Hepatocyte (in vitro differentiated cells): ENCODE data around the gene ZNF831. TPM values are rescaled to one million over a fixed set of nuclear protein-coding genes. Genes with fewer than 3 reads are reported as not detected.

Experiments
- DNase-seq: peaks from one replicate; pipeline ENCODE4 v3.0.0-alpha.2; 2016; ENCODE audit warnings: low spot score
- H2AFZ ChIP-seq: fragments of 200-600 bp; sonication (generic); 2 replicates; pipeline ENCODE4 v1.6.0; 2016; ENCODE audit warnings: antibody characterized with exemption, mild to moderate bottlenecking
- H3K27ac ChIP-seq: fragments of 200-600 bp; sonication (generic); 2 replicates; pipeline ENCODE4 v1.5.1; 2016; ENCODE audit warnings: mild to moderate bottlenecking
- H3K27me3 ChIP-seq: fragments of 200-600 bp; sonication (generic); 2 replicates; pipeline ENCODE4 v1.6.1; 2016
- H3K36me3 ChIP-seq: fragments of 200-600 bp; sonication (generic); replicated peaks from 2 replicates; pipeline ENCODE4 v1.5.1; 2016; ENCODE audit warnings: low read depth; ENCODE audit not compliant: insufficient read depth
- H3K4me1 ChIP-seq: fragments of 200-600 bp; sonication (generic); 2 replicates; pipeline ENCODE4 v1.5.1; 2016; ENCODE audit warnings: mild to moderate bottlenecking, moderate library complexity; ENCODE audit not compliant: insufficient read depth
- H3K4me2 ChIP-seq: fragments of 200-600 bp; sonication (generic); 2 replicates; pipeline ENCODE4 v1.6.0; 2016
- H3K4me3 ChIP-seq: fragments of 200-600 bp; sonication (generic); 2 replicates; pipeline ENCODE4 v1.5.1; 2016; ENCODE audit warnings: mild to moderate bottlenecking
- H3K79me2 ChIP-seq: fragments of 200-600 bp; sonication (generic); 2 replicates; pipeline ENCODE4 v1.6.0; 2017; ENCODE audit warnings: mild to moderate bottlenecking
- H3K9me2 ChIP-seq: fragments of 200-600 bp; sonication (generic); replicated peaks from 2 replicates; pipeline ENCODE4 v1.6.0; 2017; ENCODE audit warnings: mild to moderate bottlenecking; ENCODE audit not compliant: insufficient read depth
- H3K9me3 ChIP-seq: fragments of 200-600 bp; sonication (generic); 2 replicates; pipeline ENCODE4 v1.5.1; 2016; ENCODE audit warnings: low read depth, mild to moderate bottlenecking
- H4K20me1 ChIP-seq: fragments of 200-600 bp; sonication (generic); 2 replicates; pipeline ENCODE4 v1.6.0; 2016; ENCODE audit warnings: mild to moderate bottlenecking; ENCODE audit not compliant: insufficient read depth, poor library complexity, severe bottlenecking
- EZH2 ChIP-seq: fragments of 200-600 bp; sonication (generic); IDR thresholded peaks from 2 replicates; pipeline ENCODE4 v1.6.1; 2016; ENCODE audit warnings: antibody characterized with exemption, mild to moderate bottlenecking, borderline replicate concordance
- EZH2phosphoT487 ChIP-seq: fragments of 200-600 bp; sonication (generic); IDR thresholded peaks from one replicate; pipeline ENCODE4 v1.6.1; 2018; ENCODE audit warnings: antibody characterized with exemption, mild to moderate bottlenecking, low read depth, moderate library complexity; ENCODE audit not compliant: unreplicated experiment, severe bottlenecking
- WGBS: methylation state at CpG from one replicate; pipeline ENCODE4 v1.1.6; 2016; ENCODE audit warnings: low lambda C conversion rate; ENCODE audit errors: missing lambda C conversion rate; 5-methylcytosine and 5-hydroxymethylcytosine counted together
- polyA plus RNA-seq: library from polyadenylated mRNA; unstranded; fragments of >200 nt; fragmentation: Nextera tagmentation; extraction: Ambion mirVana; gene quantifications from 2 replicates; pipeline ENCODE4 v1.2.1, GENCODE V29; 2016
- total RNA-seq: library from RNA; depleted of rRNA; stranded (reverse); fragments of >200 nt; gene quantifications from 2 replicates; pipeline ENCODE4 v1.2.3, GENCODE V29; 2014
- TF ChIP-seq, protein P1 (sequence below): fragments of 200-600 bp; sonication (generic); IDR thresholded peaks from 2 replicates; pipeline ENCODE4 v1.5.1; 2016; ENCODE audit warnings: antibody characterized with exemption, mild to moderate bottlenecking; ENCODE audit not compliant: poor library complexity

The ZNF831 gene
- total and polyA plus RNA-seq, 2 experiments from 2014 or later: not detected

DNA sequence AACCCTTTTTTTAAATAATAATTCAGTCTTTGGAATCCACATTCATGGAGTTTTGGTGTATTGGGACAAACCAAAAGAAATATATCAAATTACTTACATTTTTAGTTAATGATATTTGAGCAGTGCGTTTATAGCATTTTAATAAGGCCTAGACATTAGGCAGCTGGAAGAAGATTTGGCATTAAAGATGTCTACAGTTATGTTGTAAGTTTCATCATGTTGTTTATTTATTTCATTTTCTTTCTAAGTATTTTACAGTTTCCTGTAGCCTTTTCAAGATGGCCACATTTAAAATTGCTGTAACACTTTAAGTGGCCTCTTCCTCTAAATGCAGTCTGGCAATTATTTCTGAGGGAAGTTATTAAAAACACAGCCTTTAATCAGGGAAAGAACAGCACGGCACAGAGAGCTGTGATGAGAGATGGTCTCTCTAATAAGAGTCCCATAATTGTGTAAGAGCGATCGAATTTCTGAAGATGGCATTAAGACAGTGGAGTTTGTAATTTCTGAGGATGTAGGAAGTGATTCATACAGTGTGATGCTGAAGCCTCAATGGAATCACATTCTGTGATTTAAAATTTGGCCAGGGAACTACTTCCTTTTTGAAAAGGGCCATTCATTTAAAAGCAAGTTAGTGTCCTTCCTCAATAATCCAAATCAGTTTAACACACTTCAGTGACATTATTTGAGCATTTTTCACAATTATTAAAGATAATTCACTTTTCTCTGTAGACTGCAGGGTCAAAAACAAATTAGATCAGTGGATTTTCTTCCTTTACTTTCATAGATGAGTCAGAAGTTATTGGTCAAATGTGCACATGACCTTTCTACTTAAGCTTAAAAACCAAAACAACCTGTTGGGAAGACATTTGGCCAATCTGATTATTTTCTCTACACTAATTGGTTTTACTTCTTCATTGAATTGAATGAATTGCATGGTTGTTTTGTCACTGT lies 84.4 kb downstream of the ZNF831 start:
- Histone ChIP-seq H3K27ac (no peak overlapping the region), H3K4me3 (no peak overlapping the region), H4K20me1 (no peaks in the 10 kb centered on the region), H3K27me3 (peaks cover 9% of the 10 kb centered on the region), H3K4me2 (no peak overlapping the region), H2AFZ (no peak overlapping the region), H3K9me2 (no peaks in the 10 kb centered on the region), H3K4me1 (no peaks in the 10 kb centered on the region), H3K9me3 (no peaks in the 10 kb centered on the region), H3K36me3 (no peaks in the 10 kb centered on the region), H3K79me2 (no peaks in the 10 kb centered on the region)
- DNase-seq: no peak
- WGBS: 73% methylated on average over 4 of the region's 4 CpGs
- TF ChIP-seq EZH2phosphoT487 (no peak), EZH2 (no peak)
- TF ChIP-seq, protein P1, sequence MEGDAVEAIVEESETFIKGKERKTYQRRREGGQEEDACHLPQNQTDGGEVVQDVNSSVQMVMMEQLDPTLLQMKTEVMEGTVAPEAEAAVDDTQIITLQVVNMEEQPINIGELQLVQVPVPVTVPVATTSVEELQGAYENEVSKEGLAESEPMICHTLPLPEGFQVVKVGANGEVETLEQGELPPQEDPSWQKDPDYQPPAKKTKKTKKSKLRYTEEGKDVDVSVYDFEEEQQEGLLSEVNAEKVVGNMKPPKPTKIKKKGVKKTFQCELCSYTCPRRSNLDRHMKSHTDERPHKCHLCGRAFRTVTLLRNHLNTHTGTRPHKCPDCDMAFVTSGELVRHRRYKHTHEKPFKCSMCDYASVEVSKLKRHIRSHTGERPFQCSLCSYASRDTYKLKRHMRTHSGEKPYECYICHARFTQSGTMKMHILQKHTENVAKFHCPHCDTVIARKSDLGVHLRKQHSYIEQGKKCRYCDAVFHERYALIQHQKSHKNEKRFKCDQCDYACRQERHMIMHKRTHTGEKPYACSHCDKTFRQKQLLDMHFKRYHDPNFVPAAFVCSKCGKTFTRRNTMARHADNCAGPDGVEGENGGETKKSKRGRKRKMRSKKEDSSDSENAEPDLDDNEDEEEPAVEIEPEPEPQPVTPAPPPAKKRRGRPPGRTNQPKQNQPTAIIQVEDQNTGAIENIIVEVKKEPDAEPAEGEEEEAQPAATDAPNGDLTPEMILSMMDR: no peak

- Histone ChIP-seq H3K9me2 (no peaks in the 10 kb centered on the region), H3K4me2 (no peak overlapping the region), H4K20me1 (no peaks in the 10 kb centered on the region), H3K79me2 (no peaks in the 10 kb centered on the region), H3K4me3 (no peak overlapping the region), H3K36me3 (no peaks in the 10 kb centered on the region), H3K9me3 (no peaks in the 10 kb centered on the region), H2AFZ (no peak overlapping the region), H3K4me1 (no peaks in the 10 kb centered on the region), H3K27ac (no peak overlapping the region), H3K27me3 (peaks cover 9% of the 10 kb centered on the region)
- 91% methylated on average over 6 of the region's 6 CpGs for WGBS
- no peak for TF ChIP-seq EZH2
- no peak for TF ChIP-seq EZH2phosphoT487
- TF ChIP-seq, protein P1: no peak
- no peak for DNase-seq
These were observed 86.7 kb downstream of the ZNF831 start for GRCh38 chr20:59250293-59250692.

DNA sequence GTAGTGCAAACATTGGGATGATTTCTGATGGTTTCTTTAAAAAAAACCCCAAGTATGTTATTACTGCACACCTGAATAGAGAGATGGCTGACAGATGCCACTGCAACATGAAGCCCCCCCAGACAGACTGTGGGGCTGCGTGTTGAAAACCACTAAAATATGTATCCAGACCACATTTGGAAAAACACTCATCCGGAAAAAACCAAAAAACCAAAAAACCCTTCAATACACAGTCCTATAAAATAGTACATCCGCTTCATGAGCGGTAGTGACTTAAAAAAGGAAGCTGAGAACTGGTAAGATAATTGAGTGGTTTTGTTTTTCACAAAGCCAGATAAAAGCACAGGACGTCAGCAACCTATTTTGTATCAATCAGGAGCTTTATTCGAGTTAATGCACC lies 89.7 kb downstream of the ZNF831 start:
- H3K4me1 ChIP-seq: no peaks in the 10 kb centered on the region
- no peak for TF ChIP-seq EZH2
- TF ChIP-seq, protein P1: no peak
- TF ChIP-seq EZH2phosphoT487: no peak
- no peak overlapping the region for H3K4me3 ChIP-seq
- no peaks in the 10 kb centered on the region for H3K9me3 ChIP-seq
- no peaks in the 10 kb centered on the region for H3K36me3 ChIP-seq
- no peaks in the 10 kb centered on the region for H3K9me2 ChIP-seq
- H3K4me2 ChIP-seq: no peak overlapping the region
- H3K27ac ChIP-seq: no peak overlapping the region
- no peak overlapping the region for H2AFZ ChIP-seq
- DNase-seq: no peak
- H3K79me2 ChIP-seq: no peaks in the 10 kb centered on the region
- peaks cover 15% of the 10 kb centered on the region for H3K27me3 ChIP-seq
- no peaks in the 10 kb centered on the region for H4K20me1 ChIP-seq
- WGBS: 82% methylated on average over 6 of the region's 6 CpGs
